Smooth muscle cell (in vitro differentiated cells): ENCODE results near the gene WRAP73. TPM values are rescaled to one million over a fixed set of nuclear protein-coding genes. Genes with fewer than 3 reads are reported as not detected.

Experiments used
- DNase-seq: peaks from one replicate; lab custom pipeline; 2025; ENCODE audit not compliant: unreplicated experiment; lab: John Stamatoyannopoulos, UW
- H2AFZ ChIP-seq: fragments of 200-600 bp; sonication (generic); 2 replicates; pipeline ENCODE4 v1.6.0; 2016; ENCODE audit warnings: antibody characterized with exemption, low read depth, mild to moderate bottlenecking
- H3F3A ChIP-seq: fragments of 200-600 bp; sonication (generic); 2 replicates; pipeline ENCODE4 v1.6.0; 2017; ENCODE audit warnings: antibody characterized with exemption, low read depth
- H3K27ac ChIP-seq: fragments of 200-600 bp; sonication (generic); 2 replicates; pipeline ENCODE4 v1.5.1; 2016; ENCODE audit warnings: low read depth, mild to moderate bottlenecking
- H3K27me3 ChIP-seq: fragments of 200-600 bp; sonication (generic); 2 replicates; pipeline ENCODE4 v1.6.1; 2016; ENCODE audit warnings: low read depth, mild to moderate bottlenecking
- H3K36me3 ChIP-seq: fragments of 200-600 bp; sonication (generic); 2 replicates; pipeline ENCODE4 v1.5.1; 2016; ENCODE audit warnings: low read depth
- H3K4me1 ChIP-seq: fragments of 200-600 bp; sonication (generic); 2 replicates; pipeline ENCODE4 v1.5.1; 2016; ENCODE audit warnings: low read depth
- H3K4me2 ChIP-seq: fragments of 200-600 bp; sonication (generic); 2 replicates; pipeline ENCODE4 v1.6.0; 2016; ENCODE audit warnings: mild to moderate bottlenecking
- H3K4me3 ChIP-seq: fragments of 200-600 bp; sonication (generic); 2 replicates; pipeline ENCODE4 v1.5.1; 2016; ENCODE audit warnings: mild to moderate bottlenecking
- H3K79me2 ChIP-seq: fragments of 200-600 bp; sonication (generic); 2 replicates; pipeline ENCODE4 v1.6.0; 2016; ENCODE audit warnings: low read depth, mild to moderate bottlenecking
- H3K9ac ChIP-seq: fragments of 200-600 bp; sonication (generic); 2 replicates; pipeline ENCODE4 v1.6.0; 2016; ENCODE audit warnings: low read depth
- H3K9me3 ChIP-seq: fragments of 200-600 bp; sonication (generic); replicated peaks from 2 replicates; pipeline ENCODE4 v1.5.1; 2016; ENCODE audit warnings: low read depth
- H4K20me1 ChIP-seq: fragments of 200-600 bp; sonication (generic); 2 replicates; pipeline ENCODE4 v1.6.0; 2016; ENCODE audit warnings: low read depth
- WGBS: methylation state at CpG from one replicate; pipeline ENCODE4 v1.1.7; 2016; ENCODE audit warnings: low lambda C conversion rate; 5-methylcytosine and 5-hydroxymethylcytosine counted together
- polyA plus RNA-seq: library from polyadenylated mRNA; unstranded; fragments of >200 nt; fragmentation: Nextera tagmentation; extraction: Ambion mirVana; gene quantifications from 2 replicates; pipeline ENCODE4 v1.2.1, GENCODE V29; 2016
- total RNA-seq: library from RNA; depleted of rRNA; stranded (reverse); fragments of >200 nt; gene quantifications from 2 replicates; pipeline ENCODE4 v1.2.3, GENCODE V29; 2014
- TF ChIP-seq, protein P1 (sequence below): fragments of 200-600 bp; sonication (generic); IDR thresholded peaks from 2 replicates; pipeline ENCODE4 v1.5.1; 2017; ENCODE audit warnings: borderline replicate concordance, mild to moderate bottlenecking, antibody characterized with exemption; ENCODE audit not compliant: insufficient read depth, poor library complexity, severe bottlenecking

WRAP73 gene
- total and polyA plus RNA-seq, 2 experiments from 2014 or later, result 17.2 to 20.8 TPM

- no peaks in the 10 kb centered on the region for H4K20me1 ChIP-seq
- no peak overlapping the region for H3K27ac ChIP-seq
- H3K4me2 ChIP-seq, result no peak overlapping the region
- H3K36me3 ChIP-seq, result no peaks in the 10 kb centered on the region
- WGBS, result 96% methylated on average over 27 of the region's 27 CpGs
- H3K9me3 ChIP-seq, result no peaks in the 10 kb centered on the region
- no peak overlapping the region for H3K4me3 ChIP-seq
- no peaks in the 10 kb centered on the region for H3K79me2 ChIP-seq
- H3K27me3 ChIP-seq, result peaks cover 8% of the 10 kb centered on the region
- peaks cover 6% of the 10 kb centered on the region for H3K4me1 ChIP-seq
- H3F3A ChIP-seq, result no peaks in the 10 kb centered on the region
- no peak overlapping the region for H3K9ac ChIP-seq
- TF ChIP-seq, protein P1, sequence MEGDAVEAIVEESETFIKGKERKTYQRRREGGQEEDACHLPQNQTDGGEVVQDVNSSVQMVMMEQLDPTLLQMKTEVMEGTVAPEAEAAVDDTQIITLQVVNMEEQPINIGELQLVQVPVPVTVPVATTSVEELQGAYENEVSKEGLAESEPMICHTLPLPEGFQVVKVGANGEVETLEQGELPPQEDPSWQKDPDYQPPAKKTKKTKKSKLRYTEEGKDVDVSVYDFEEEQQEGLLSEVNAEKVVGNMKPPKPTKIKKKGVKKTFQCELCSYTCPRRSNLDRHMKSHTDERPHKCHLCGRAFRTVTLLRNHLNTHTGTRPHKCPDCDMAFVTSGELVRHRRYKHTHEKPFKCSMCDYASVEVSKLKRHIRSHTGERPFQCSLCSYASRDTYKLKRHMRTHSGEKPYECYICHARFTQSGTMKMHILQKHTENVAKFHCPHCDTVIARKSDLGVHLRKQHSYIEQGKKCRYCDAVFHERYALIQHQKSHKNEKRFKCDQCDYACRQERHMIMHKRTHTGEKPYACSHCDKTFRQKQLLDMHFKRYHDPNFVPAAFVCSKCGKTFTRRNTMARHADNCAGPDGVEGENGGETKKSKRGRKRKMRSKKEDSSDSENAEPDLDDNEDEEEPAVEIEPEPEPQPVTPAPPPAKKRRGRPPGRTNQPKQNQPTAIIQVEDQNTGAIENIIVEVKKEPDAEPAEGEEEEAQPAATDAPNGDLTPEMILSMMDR, result no peak
- no peak overlapping the region for H2AFZ ChIP-seq
- no peak for DNase-seq
Observed at GRCh38 chr1:3645666-3646355, 4.1 kb downstream of the WRAP73 start.

DNA sequence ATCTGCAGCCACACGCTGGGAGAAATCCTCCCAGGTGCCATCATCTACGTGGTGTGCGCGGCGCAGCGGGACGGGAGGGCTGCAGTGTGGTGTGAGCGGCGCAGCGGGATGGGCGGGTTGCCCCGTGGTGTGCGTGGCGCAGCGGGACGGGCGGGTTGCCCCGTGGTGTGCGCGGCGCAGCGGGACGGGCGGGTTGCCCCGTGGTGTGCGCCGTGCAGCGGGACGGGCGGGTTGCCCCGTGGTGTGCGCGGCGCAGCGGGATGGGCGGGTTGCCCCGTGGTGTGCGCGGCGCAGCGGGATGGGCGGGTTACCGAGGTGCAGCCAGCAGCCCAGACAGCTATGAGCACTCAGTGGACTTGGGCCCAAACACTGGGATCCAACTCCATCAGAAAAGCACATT lies 4.7 kb downstream of the WRAP73 start:
- no peaks in the 10 kb centered on the region for H3F3A ChIP-seq
- H2AFZ ChIP-seq, result no peak overlapping the region
- H3K27ac ChIP-seq, result no peak overlapping the region
- no peaks in the 10 kb centered on the region for H3K36me3 ChIP-seq
- WGBS, result 98% methylated on average over 18 of the region's 43 CpGs
- no peak overlapping the region for H3K9ac ChIP-seq
- H3K4me1 ChIP-seq, result peaks cover 2% of the 10 kb centered on the region
- TF ChIP-seq, protein P1, result no peak
- H3K79me2 ChIP-seq, result no peaks in the 10 kb centered on the region
- H3K4me3 ChIP-seq, result no peak overlapping the region
- no peak overlapping the region for H3K4me2 ChIP-seq
- no peaks in the 10 kb centered on the region for H3K9me3 ChIP-seq
- no peaks in the 10 kb centered on the region for H4K20me1 ChIP-seq
- no peak for DNase-seq
- H3K27me3 ChIP-seq, result peaks cover 2% of the 10 kb centered on the region

- Histone ChIP-seq H3K9ac (no peak overlapping the region), H3K9me3 (no peaks in the 10 kb centered on the region), H3K36me3 (no peaks in the 10 kb centered on the region), H2AFZ (no peak overlapping the region), H4K20me1 (no peaks in the 10 kb centered on the region), H3K27ac (no peak overlapping the region), H3F3A (no peaks in the 10 kb centered on the region), H3K27me3 (no peaks in the 10 kb centered on the region), H3K4me1 (no peaks in the 10 kb centered on the region), H3K79me2 (no peaks in the 10 kb centered on the region), H3K4me3 (no peak overlapping the region), H3K4me2 (no peak overlapping the region)
- TF ChIP-seq, protein P1, result no peak
- no peak for DNase-seq
- 95% methylated on average over 13 of the region's 25 CpGs for WGBS
Observed at GRCh38 chr1:3644273-3644672, 5.6 kb downstream of the WRAP73 start.

- TF ChIP-seq, protein P1, result no peak
- H3F3A ChIP-seq, result no peaks in the 10 kb centered on the region
- no peaks in the 10 kb centered on the region for H4K20me1 ChIP-seq
- no peaks in the 10 kb centered on the region for H3K4me1 ChIP-seq
- H3K9ac ChIP-seq, result no peak overlapping the region
- WGBS, result 92% methylated on average over 37 of the region's 43 CpGs
- no peak overlapping the region for H3K4me3 ChIP-seq
- H3K27ac ChIP-seq, result no peak overlapping the region
- no peaks in the 10 kb centered on the region for H3K9me3 ChIP-seq
- no peak overlapping the region for H2AFZ ChIP-seq
- no peak for DNase-seq
- H3K4me2 ChIP-seq, result no peak overlapping the region
- H3K36me3 ChIP-seq, result no peaks in the 10 kb centered on the region
- no peaks in the 10 kb centered on the region for H3K79me2 ChIP-seq
- no peaks in the 10 kb centered on the region for H3K27me3 ChIP-seq
Observed at GRCh38 chr1:3642919-3643675, 6.8 kb downstream of the WRAP73 start.
